Measurements from ENCODE around the gene RARB. TPM values are rescaled to one million over a fixed set of nuclear protein-coding genes. Genes with fewer than 3 reads are reported as not detected.

Gene RARB
- total RNA-seq, 1 experiment from 2014 or later = not detected

GRCh38 chr3:25444273-25444672 lies 16.2 kb downstream of the RARB start:
- H3K27me3 Mint-ChIP-seq (ENCODE audit: insufficient read depth, unreplicated experiment) = no peaks in the 10 kb centered on the region
- no TSS peak for BruUV-seq (replicated peaks)
- DNase-seq (ENCODE audit: unreplicated experiment) = no peak
- intact Hi-C loops (cut with micrococcal nuclease) = no loop called here
- H3K9me3 Mint-ChIP-seq (ENCODE audit: unreplicated experiment) = peaks cover 7% of the 10 kb centered on the region
- CTCF ChIA-PET = interaction anchor here (1.2 kb wide), 1 partner anchor 48 kb away, joined by 4 read pairs; no protein-coding TSS in a partner anchor
- no peak overlapping the region for H3K4me3 Mint-ChIP-seq (ENCODE audit: unreplicated experiment)
- peaks cover 4% of the 10 kb centered on the region for H3K4me1 Mint-ChIP-seq (ENCODE audit: insufficient read depth, unreplicated experiment)
- no peak for TF ChIP-seq CTCF (IDR thresholded peaks at IDR 0.05; ENCODE audit: unreplicated experiment)
- no peaks in the 10 kb centered on the region for H3K36me3 Mint-ChIP-seq (ENCODE audit: insufficient read depth, unreplicated experiment)
- H3K27ac Mint-ChIP-seq (ENCODE audit: low read depth, unreplicated experiment) = no peak overlapping the region
- POLR2A ChIA-PET = interaction anchor here (0.9 kb wide), 1 partner anchor 10 kb away, joined by 3 read pairs; no protein-coding TSS in a partner anchor

- Mint-ChIP-seq H3K4me3 (ENCODE audit: unreplicated experiment) (no peak overlapping the region), H3K4me1 (ENCODE audit: insufficient read depth, unreplicated experiment) (peaks cover 6% of the 10 kb centered on the region), H3K27ac (ENCODE audit: low read depth, unreplicated experiment) (no peak overlapping the region), H3K27me3 (ENCODE audit: insufficient read depth, unreplicated experiment) (no peaks in the 10 kb centered on the region), H3K36me3 (ENCODE audit: insufficient read depth, unreplicated experiment) (no peaks in the 10 kb centered on the region), H3K9me3 (ENCODE audit: unreplicated experiment) (peaks cover 7% of the 10 kb centered on the region)
- TF ChIP-seq CTCF (IDR thresholded peaks at IDR 0.05; ENCODE audit: unreplicated experiment) = no peak
- intact Hi-C loops (cut with micrococcal nuclease) = no loop called here
- ChIA-PET CTCF (interaction anchor here (1.1 kb wide), 1 partner anchor 10 kb away, joined by 6 read pairs; no protein-coding TSS in a partner anchor), POLR2A (no interaction called here)
- DNase-seq (ENCODE audit: unreplicated experiment) = no peak
- no TSS peak for BruUV-seq (replicated peaks)
Measured at GRCh38 chr3:25445731-25446130, 17.7 kb downstream of the RARB start.

GRCh38 chr3:25447285-25447684 lies 19.2 kb downstream of the RARB start:
- Mint-ChIP-seq H3K4me1 (ENCODE audit: insufficient read depth, unreplicated experiment) (peaks cover 6% of the 10 kb centered on the region), H3K9me3 (ENCODE audit: unreplicated experiment) (no peaks in the 10 kb centered on the region), H3K4me3 (ENCODE audit: unreplicated experiment) (no peak overlapping the region), H3K27me3 (ENCODE audit: insufficient read depth, unreplicated experiment) (no peaks in the 10 kb centered on the region), H3K27ac (ENCODE audit: low read depth, unreplicated experiment) (no peak overlapping the region), H3K36me3 (ENCODE audit: insufficient read depth, unreplicated experiment) (no peaks in the 10 kb centered on the region)
- no peak for DNase-seq (ENCODE audit: unreplicated experiment)
- TF ChIP-seq CTCF (IDR thresholded peaks at IDR 0.05; ENCODE audit: unreplicated experiment) = no peak
- intact Hi-C loops (cut with micrococcal nuclease) = no loop called here
- ChIA-PET CTCF (no interaction called here), POLR2A (interaction anchor here (0.8 kb wide), 1 partner anchor 424 kb away, joined by 3 read pairs; no protein-coding TSS in a partner anchor)
- no TSS peak for BruUV-seq (replicated peaks)

- Mint-ChIP-seq H3K9me3 (ENCODE audit: unreplicated experiment) (no peaks in the 10 kb centered on the region), H3K36me3 (ENCODE audit: insufficient read depth, unreplicated experiment) (no peaks in the 10 kb centered on the region), H3K4me1 (ENCODE audit: insufficient read depth, unreplicated experiment) (peaks cover 6% of the 10 kb centered on the region), H3K4me3 (ENCODE audit: unreplicated experiment) (no peak overlapping the region), H3K27ac (ENCODE audit: low read depth, unreplicated experiment) (no peak overlapping the region), H3K27me3 (ENCODE audit: insufficient read depth, unreplicated experiment) (no peaks in the 10 kb centered on the region)
- TF ChIP-seq CTCF (IDR thresholded peaks at IDR 0.05; ENCODE audit: unreplicated experiment) = no peak
- DNase-seq (ENCODE audit: unreplicated experiment) = no peak
- ChIA-PET CTCF (interaction anchor here (1.2 kb wide), 1 partner anchor 21 kb away, joined by 3 read pairs; no protein-coding TSS in a partner anchor), POLR2A (interaction anchor here (0.6 to 0.8 kb wide), 2 partner anchors 20 to 425 kb away, joined by 3 read pairs; partner anchors contain the start of gene RARB)
- intact Hi-C loops (cut with micrococcal nuclease) = no loop called here
- no TSS peak for BruUV-seq (replicated peaks)
Measured at GRCh38 chr3:25447925-25448324, 19.9 kb downstream of the RARB start.
